ENCODE results near the gene DAAM1.

Gene DAAM1

GRCh38 chr14:59254146-59254910 lies 65.9 kb downstream of the DAAM1 start:
- Mint-ChIP-seq H3K9me3 (no peaks in the 10 kb centered on the region), H3K27me3 (no peaks in the 10 kb centered on the region), H3K4me1 (peaks cover 3% of the 10 kb centered on the region), H3K27ac (no peak overlapping the region), H3K4me3 (no peak overlapping the region), H3K36me3 (peaks cover 13% of the 10 kb centered on the region)

- Mint-ChIP-seq H3K4me3 (no peak overlapping the region), H3K9me3 (no peaks in the 10 kb centered on the region), H3K36me3 (peaks cover 10% of the 10 kb centered on the region), H3K27ac (no peak overlapping the region), H3K27me3 (no peaks in the 10 kb centered on the region), H3K4me1 (no peaks in the 10 kb centered on the region)
Observed at GRCh38 chr14:59254911-59255545, 66.6 kb downstream of the DAAM1 start.

- Mint-ChIP-seq H3K9me3 (no peaks in the 10 kb centered on the region), H3K4me1 (no peaks in the 10 kb centered on the region), H3K27me3 (no peaks in the 10 kb centered on the region), H3K36me3 (peaks cover 10% of the 10 kb centered on the region), H3K27ac (no peak overlapping the region), H3K4me3 (no peak overlapping the region)
Observed at GRCh38 chr14:59256331-59256730, 67.9 kb downstream of the DAAM1 start.

- Mint-ChIP-seq H3K4me1 (peaks cover 4% of the 10 kb centered on the region), H3K27ac (no peak overlapping the region), H3K9me3 (peaks cover 5% of the 10 kb centered on the region), H3K36me3 (peaks cover 33% of the 10 kb centered on the region), H3K4me3 (no peak overlapping the region), H3K27me3 (no peaks in the 10 kb centered on the region)
Observed at GRCh38 chr14:59261334-59261733, 72.9 kb downstream of the DAAM1 start.

- Mint-ChIP-seq H3K4me1 (peaks cover 4% of the 10 kb centered on the region), H3K4me3 (no peak overlapping the region), H3K36me3 (peaks cover 28% of the 10 kb centered on the region), H3K27ac (no peak overlapping the region), H3K9me3 (peaks cover 5% of the 10 kb centered on the region), H3K27me3 (no peaks in the 10 kb centered on the region)
Observed at GRCh38 chr14:59262717-59263454, 74.4 kb downstream of the DAAM1 start.

- H3K36me3 Mint-ChIP-seq = peaks cover 35% of the 10 kb centered on the region
- H3K4me1 Mint-ChIP-seq = peaks cover 4% of the 10 kb centered on the region
Observed at GRCh38 chr14:59265808-59266207, 77.3 kb downstream of the DAAM1 start.

GRCh38 chr14:59267046-59267445 lies 78.6 kb downstream of the DAAM1 start:
- Mint-ChIP-seq H3K36me3 (peaks cover 35% of the 10 kb centered on the region), H3K27ac (no peak overlapping the region), H3K27me3 (no peaks in the 10 kb centered on the region), H3K4me1 (peaks cover 4% of the 10 kb centered on the region), H3K4me3 (no peak overlapping the region), H3K9me3 (peaks cover 5% of the 10 kb centered on the region)

More at GRCh38 chr14:59265808-59266207, 77.3 kb downstream of the DAAM1 start:
- no peaks in the 10 kb centered on the region for H3K27me3 Mint-ChIP-seq
- H3K27ac Mint-ChIP-seq = no peak overlapping the region
- H3K9me3 Mint-ChIP-seq = peaks cover 5% of the 10 kb centered on the region
- H3K4me3 Mint-ChIP-seq = no peak overlapping the region

- no peak overlapping the region for H3K4me3 Mint-ChIP-seq
- no peak overlapping the region for H3K27ac Mint-ChIP-seq
- peaks cover 4% of the 10 kb centered on the region for H3K4me1 Mint-ChIP-seq
- no peaks in the 10 kb centered on the region for H3K27me3 Mint-ChIP-seq
- H3K36me3 Mint-ChIP-seq = peaks cover 33% of the 10 kb centered on the region
- peaks cover 5% of the 10 kb centered on the region for H3K9me3 Mint-ChIP-seq
Observed at GRCh38 chr14:59268011-59268410, 79.5 kb downstream of the DAAM1 start.

- no peak overlapping the region for H3K4me3 Mint-ChIP-seq
- H3K36me3 Mint-ChIP-seq = peaks cover 28% of the 10 kb centered on the region
- H3K27ac Mint-ChIP-seq = no peak overlapping the region
- no peaks in the 10 kb centered on the region for H3K27me3 Mint-ChIP-seq
- H3K9me3 Mint-ChIP-seq = peaks cover 5% of the 10 kb centered on the region
- peaks cover 4% of the 10 kb centered on the region for H3K4me1 Mint-ChIP-seq
Observed at GRCh38 chr14:59268858-59269257, 80.4 kb downstream of the DAAM1 start.

- Mint-ChIP-seq H3K4me1 (peaks cover 4% of the 10 kb centered on the region), H3K9me3 (peaks cover 5% of the 10 kb centered on the region), H3K27ac (no peak overlapping the region), H3K4me3 (no peak overlapping the region), H3K36me3 (peaks cover 27% of the 10 kb centered on the region), H3K27me3 (no peaks in the 10 kb centered on the region)
Observed at GRCh38 chr14:59269466-59269865, 81.0 kb downstream of the DAAM1 start.

- Mint-ChIP-seq H3K27me3 (no peaks in the 10 kb centered on the region), H3K4me1 (peaks cover 15% of the 10 kb centered on the region), H3K9me3 (no peaks in the 10 kb centered on the region)
Observed at GRCh38 chr14:59271256-59271655, 82.8 kb downstream of the DAAM1 start.

GRCh38 chr14:59271734-59272133 lies 83.3 kb downstream of the DAAM1 start:
- Mint-ChIP-seq H3K36me3 (peaks cover 10% of the 10 kb centered on the region), H3K27ac (no peak overlapping the region), H3K9me3 (no peaks in the 10 kb centered on the region), H3K4me1 (peaks cover 15% of the 10 kb centered on the region), H3K27me3 (no peaks in the 10 kb centered on the region), H3K4me3 (no peak overlapping the region)

More at GRCh38 chr14:59271256-59271655, 82.8 kb downstream of the DAAM1 start:
- Mint-ChIP-seq H3K36me3 (peaks cover 12% of the 10 kb centered on the region), H3K27ac (no peak overlapping the region), H3K4me3 (no peak overlapping the region)

GRCh38 chr14:59272633-59273032 lies 84.2 kb downstream of the DAAM1 start:
- Mint-ChIP-seq H3K27ac (no peak overlapping the region), H3K9me3 (no peaks in the 10 kb centered on the region), H3K4me1 (peaks cover 15% of the 10 kb centered on the region), H3K27me3 (no peaks in the 10 kb centered on the region), H3K36me3 (peaks cover 10% of the 10 kb centered on the region), H3K4me3 (no peak overlapping the region)

GRCh38 chr14:59273737-59274136 lies 85.3 kb downstream of the DAAM1 start:
- Mint-ChIP-seq H3K27me3 (no peaks in the 10 kb centered on the region), H3K4me3 (no peak overlapping the region), H3K27ac (no peak overlapping the region), H3K4me1 (peaks cover 15% of the 10 kb centered on the region), H3K36me3 (peaks cover 9% of the 10 kb centered on the region), H3K9me3 (no peaks in the 10 kb centered on the region)

- H3K27ac Mint-ChIP-seq = no peak overlapping the region
Observed at GRCh38 chr14:59274991-59275391, 86.5 kb downstream of the DAAM1 start.

GRCh38 chr14:59275668-59276067 lies 87.2 kb downstream of the DAAM1 start:
- peaks cover 15% of the 10 kb centered on the region for H3K4me1 Mint-ChIP-seq
- H3K36me3 Mint-ChIP-seq = peaks cover 14% of the 10 kb centered on the region
- no peak overlapping the region for H3K4me3 Mint-ChIP-seq
- no peaks in the 10 kb centered on the region for H3K27me3 Mint-ChIP-seq
- H3K27ac Mint-ChIP-seq = no peak overlapping the region
- H3K9me3 Mint-ChIP-seq = peaks cover 7% of the 10 kb centered on the region

More at GRCh38 chr14:59274991-59275391, 86.5 kb downstream of the DAAM1 start:
- Mint-ChIP-seq H3K36me3 (peaks cover 11% of the 10 kb centered on the region), H3K4me3 (peak overlapping the region; percentile 20), H3K4me1 (peaks cover 15% of the 10 kb centered on the region), H3K9me3 (peaks cover 7% of the 10 kb centered on the region), H3K27me3 (no peaks in the 10 kb centered on the region)

All from activated naive CD4-positive, alpha-beta T cell treated with anti-CD3 and anti-CD28 coated beads, Interleukin-2, amount 50 U/mL, for 24 hours (primary cell).